Natural killer cell (primary cell): ENCODE results near the gene HOXC12. TPM values are rescaled to one million over a fixed set of nuclear protein-coding genes. Genes with fewer than 3 reads are reported as not detected.

Experiments used
- ATAC-seq, 3 donors: fragments of 150-1000 bp in 2 of 3; fragments of 200-7000 bp in 1 of 3; cut with Tn5 transposase; 1 replicate in 1 of 3; 2 replicates in 2 of 3; pipeline ENCODE4 v1.10.0; 2021; ENCODE audit warnings: mild to moderate bottlenecking in 2 of 3, moderate library complexity in 2 of 3
- DNase-seq, 2 donors: peaks; one replicate each; pipeline versions ENCODE4 v3.0.0 to v3.0.0-alpha.2; 2013 to 2021; ENCODE audit warnings: mixed read lengths in 1 of 2
- H3K27ac ChIP-seq: one replicate; pipeline ENCODE4 v1.5.1; 2013; ENCODE audit warnings: mild to moderate bottlenecking, low read length
- H3K27me3 ChIP-seq: one replicate; pipeline ENCODE4 v1.6.1; 2013; ENCODE audit warnings: low read length; ENCODE audit not compliant: control insufficient read depth, insufficient read depth
- H3K36me3 ChIP-seq: one replicate; pipeline ENCODE4 v1.6.1; 2013; ENCODE audit warnings: low read length; ENCODE audit not compliant: control insufficient read depth, insufficient read depth
- H3K4me1 ChIP-seq: one replicate; pipeline ENCODE4 v1.6.1; 2013; ENCODE audit warnings: low read length; ENCODE audit not compliant: control insufficient read depth, insufficient read depth
- H3K4me3 ChIP-seq: one replicate; pipeline ENCODE4 v1.5.1; 2013; ENCODE audit warnings: low read length
- H3K9me3 ChIP-seq: one replicate; pipeline ENCODE4 v1.6.1; 2013; ENCODE audit warnings: low read length; ENCODE audit not compliant: control insufficient read depth, insufficient read depth
- H3K27ac Mint-ChIP-seq, 2 donors: one replicate each; pipeline ENCODE4 v1.8.0; 2022; ENCODE audit warnings: mild to moderate bottlenecking in 2 of 2, mixed read lengths in 2 of 2, moderate library complexity in 1 of 2
- H3K27me3 Mint-ChIP-seq, 2 donors: one replicate each; pipeline ENCODE4 v1.8.0; 2022; ENCODE audit warnings: low read depth in 2 of 2, mixed read lengths in 2 of 2
- H3K36me3 Mint-ChIP-seq: one replicate; pipeline ENCODE4 v1.8.0; 2022; ENCODE audit warnings: mixed read lengths
- H3K4me1 Mint-ChIP-seq, 2 donors: one replicate each; pipeline ENCODE4 v1.8.0; 2022; ENCODE audit warnings: mixed read lengths in 2 of 2
- H3K4me3 Mint-ChIP-seq: one replicate; pipeline ENCODE4 v1.8.0; 2022; ENCODE audit warnings: mild to moderate bottlenecking, moderate library complexity, mixed read lengths
- H3K9me3 Mint-ChIP-seq, 2 donors: one replicate each; pipeline ENCODE4 v1.8.0; 2022; ENCODE audit warnings: mixed read lengths in 2 of 2
- CTCF ChIP-seq: fragments of 200-600 bp; IDR thresholded peaks from one replicate; pipeline ENCODE4 v1.8.0; 2022; ENCODE audit warnings: antibody characterized with exemption
- WGBS: methylation state at CpG from one replicate; pipeline ENCODE4 v1.1.7; 2013; ENCODE audit warnings: missing lambda C conversion rate; ENCODE audit not compliant: insufficient coverage; 5-methylcytosine and 5-hydroxymethylcytosine counted together
- intact Hi-C: fragments of 100-400 bp; cut with micrococcal nuclease; formaldehyde crosslinking; loops from one replicate; pipeline ENCODE4 v1.14.2; 2022
- total RNA-seq, 4 donors: library from RNA; stranded (reverse); fragments of 120-200 nt in 1 of 4; gene quantifications; one replicate each; pipeline versions ENCODE4 v1.2.3 to v1.2.4, GENCODE V29; 2013 to 2022

The HOXC12 gene
- total RNA-seq, 3 donors from 2014 or later (not counting 1 experiment from before 2014, with no cell fraction given), result not detected

- H3K27ac Mint-ChIP-seq, result no peak overlapping the region
Measured at GRCh38 chr12:54002915-54003389, 48.2 kb downstream of the HOXC12 start.

DNA sequence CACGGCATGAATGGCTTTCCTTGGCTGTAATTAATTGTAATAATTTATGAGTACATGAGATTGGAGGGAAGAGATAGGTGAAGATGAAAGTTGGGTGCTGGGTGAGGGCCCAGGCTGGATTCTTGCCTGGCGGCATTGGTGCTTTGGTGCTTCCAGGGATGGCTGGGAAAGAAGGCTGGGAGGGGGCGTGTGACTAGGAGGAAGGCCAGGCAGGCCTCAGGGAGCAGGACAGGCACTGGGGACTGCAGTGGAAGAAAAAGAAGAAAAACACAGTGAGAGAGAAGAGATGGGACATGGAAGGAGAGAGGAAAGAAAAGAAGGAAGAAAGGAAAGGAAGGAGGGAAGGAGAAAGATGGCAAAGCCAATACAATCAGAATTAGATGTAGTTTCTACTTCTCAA is 48.9 kb downstream of the HOXC12 start:
- Mint-ChIP-seq H3K9me3 (no peaks in the 10 kb centered on the region), H3K36me3 (peaks cover 5% of the 10 kb centered on the region), H3K27me3 (peaks cover 84 to 87% of the 10 kb centered on the region in 2 donors), H3K4me1 (peaks cover 10 to 14% of the 10 kb centered on the region in 2 donors), H3K4me3 (peak overlapping the region; percentile 21), H3K27ac (no peak overlapping the region)
- Histone ChIP-seq H3K27me3 (peaks cover 90% of the 10 kb centered on the region), H3K36me3 (no peaks in the 10 kb centered on the region), H3K4me3 (no peak overlapping the region), H3K4me1 (peaks cover 22% of the 10 kb centered on the region), H3K9me3 (peaks cover 3% of the 10 kb centered on the region), H3K27ac (no peak overlapping the region)
- ATAC-seq (no peak), DNase-seq (no peak)
- WGBS, result 48% methylated on average over 3 of the region's 3 CpGs
- intact Hi-C loops, result loop anchor here (2.0 kb wide), 1 partner anchor 15 kb away; no protein-coding TSS in a partner anchor
- no peak for TF ChIP-seq CTCF

More at GRCh38 chr12:54002915-54003389, 48.2 kb downstream of the HOXC12 start:
- intact Hi-C loops, result loop anchor here (2.0 kb wide), 1 partner anchor 14 kb away; no protein-coding TSS in a partner anchor
- Mint-ChIP-seq H3K27me3 (peaks cover 86 to 89% of the 10 kb centered on the region in 2 donors), H3K9me3 (no peaks in the 10 kb centered on the region), H3K36me3 (peaks cover 5% of the 10 kb centered on the region), H3K4me3 (no peak overlapping the region), H3K4me1 (peaks cover 14 to 17% of the 10 kb centered on the region in 2 donors)
- H3K27ac ChIP-seq, result no peak overlapping the region
- H3K27me3 ChIP-seq, result peaks cover 91% of the 10 kb centered on the region
- no peak for ATAC-seq
- 35% methylated on average over 13 of the region's 19 CpGs for WGBS
- H3K36me3 ChIP-seq, result no peaks in the 10 kb centered on the region
- no peak overlapping the region for H3K4me3 ChIP-seq
- H3K4me1 ChIP-seq, result peaks cover 22% of the 10 kb centered on the region
- DNase-seq, result no peak
- no peak for TF ChIP-seq CTCF
- H3K9me3 ChIP-seq, result peaks cover 3% of the 10 kb centered on the region

GRCh38 chr12:54004063-54004840 is 49.5 kb downstream of the HOXC12 start:
- no peaks in the 10 kb centered on the region for H3K9me3 Mint-ChIP-seq
- Histone ChIP-seq H3K27ac (no peak overlapping the region), H3K9me3 (peaks cover 3% of the 10 kb centered on the region), H3K36me3 (no peaks in the 10 kb centered on the region), H3K4me3 (no peak overlapping the region), H3K27me3 (peaks cover 86% of the 10 kb centered on the region), H3K4me1 (peaks cover 25% of the 10 kb centered on the region)
- no peak for ATAC-seq
- no peak for TF ChIP-seq CTCF
- no peak overlapping the region for H3K27ac Mint-ChIP-seq
- peaks cover 5% of the 10 kb centered on the region for H3K36me3 Mint-ChIP-seq
- intact Hi-C loops, result no loop called here
- H3K4me3 Mint-ChIP-seq, result no peak overlapping the region
- WGBS, result 20% methylated on average over 18 of the region's 20 CpGs
- peaks cover 84 to 85% of the 10 kb centered on the region in 2 donors for H3K27me3 Mint-ChIP-seq
- H3K4me1 Mint-ChIP-seq, result peaks cover 12 to 14% of the 10 kb centered on the region in 2 donors
- DNase-seq, result no peak
